Measurements from ENCODE around the gene PTRHD1.

PTRHD1 gene

DNA sequence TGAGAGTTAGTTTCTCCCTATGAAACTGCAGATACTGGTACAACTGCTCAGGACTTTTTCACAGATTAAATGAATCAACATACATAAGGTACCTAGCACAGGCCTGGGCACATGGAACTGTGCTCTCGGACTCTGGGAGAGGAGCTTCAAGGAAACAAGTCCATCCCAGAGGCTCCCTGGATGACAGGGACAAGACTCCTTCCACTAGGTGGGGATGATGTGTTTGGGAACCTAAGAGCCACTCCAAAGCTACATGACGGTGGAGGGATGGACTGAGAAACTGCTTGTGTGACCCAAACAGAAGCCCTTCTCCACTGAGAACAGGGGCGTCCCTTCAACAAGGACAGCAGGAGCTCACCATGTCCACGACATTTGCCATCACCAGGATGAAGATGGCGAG is 37.2 kb upstream of the PTRHD1 start:
- H3K36me3 ChIP-seq (ENCODE audit: control insufficient read depth in 5 of 5, insufficient read depth in 5 of 5, low read length in 5 of 5): peaks cover 0 to 31% (median 26%) of the 10 kb centered on the region in 5 donors
- no peak overlapping the region for H3K27ac ChIP-seq (ENCODE audit: low read depth, low read length)
- peaks cover 0 to 19% (median 0%) of the 10 kb centered on the region in 5 donors for H3K4me1 ChIP-seq (ENCODE audit: control insufficient read depth in 5 of 5, insufficient read depth in 5 of 5, low read length in 5 of 5)
- H3K27me3 ChIP-seq (ENCODE audit: control insufficient read depth in 5 of 5, insufficient read depth in 4 of 5, low read length in 5 of 5): no peaks in the 10 kb centered on the region
- no peak overlapping the region for H3K4me3 ChIP-seq (ENCODE audit: low read depth in 1 of 5, low read length in 5 of 5)
- no peak overlapping the region for H3K9ac ChIP-seq (ENCODE audit: low read length in 5 of 5)
- H3K9me3 ChIP-seq (ENCODE audit: control insufficient read depth in 5 of 5, low read length in 5 of 5): no peaks in the 10 kb centered on the region

DNA sequence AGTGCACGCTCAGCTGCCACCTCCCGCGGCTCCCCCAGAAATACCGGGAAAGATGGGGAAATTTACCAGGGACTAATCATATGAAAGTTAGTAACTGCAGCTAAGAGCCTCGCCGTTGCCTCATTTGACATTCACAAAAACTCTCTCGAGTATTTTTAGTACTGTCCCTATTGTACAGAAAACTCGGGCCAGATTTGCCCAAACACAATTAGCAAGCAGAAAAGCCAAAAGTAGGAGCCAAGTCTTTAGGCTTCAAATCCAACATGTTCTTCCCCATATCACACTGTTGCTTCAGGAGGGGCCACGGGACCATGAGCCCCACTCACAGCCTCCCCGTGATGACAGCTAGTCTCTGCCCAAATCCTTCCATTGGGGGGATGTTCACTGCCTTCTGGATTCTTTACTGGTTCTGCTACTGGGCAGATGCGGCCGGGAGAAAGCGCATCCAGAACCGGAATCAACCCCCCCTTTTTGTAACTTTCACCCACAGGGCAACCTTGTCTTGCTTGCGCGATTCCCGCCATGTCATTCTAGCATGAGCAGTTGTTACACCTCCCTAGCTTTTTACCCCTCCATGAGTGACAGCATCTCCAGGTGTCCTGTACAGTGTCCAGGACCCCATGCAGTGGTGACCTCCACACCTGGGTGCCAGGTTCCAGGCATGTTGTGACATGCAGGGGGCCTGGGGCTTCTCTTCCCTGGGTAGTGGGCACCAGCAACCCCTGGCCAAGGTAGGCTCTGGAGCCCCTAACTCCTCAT is 35.2 kb upstream of the PTRHD1 start:
- H3K27me3 ChIP-seq (ENCODE audit: control insufficient read depth in 5 of 5, insufficient read depth in 4 of 5, low read length in 5 of 5): no peaks in the 10 kb centered on the region
- no peaks in the 10 kb centered on the region for H3K9me3 ChIP-seq (ENCODE audit: control insufficient read depth in 5 of 5, low read length in 5 of 5)
- no peak overlapping the region for H3K9ac ChIP-seq (ENCODE audit: low read length in 5 of 5)
- H3K4me3 ChIP-seq (ENCODE audit: low read depth in 1 of 5, low read length in 5 of 5): no peak overlapping the region
- no peak overlapping the region for H3K27ac ChIP-seq (ENCODE audit: low read depth, low read length)
- peaks cover 0 to 19% (median 0%) of the 10 kb centered on the region in 5 donors for H3K4me1 ChIP-seq (ENCODE audit: control insufficient read depth in 5 of 5, insufficient read depth in 5 of 5, low read length in 5 of 5)
- peaks cover 0 to 25% (median 20%) of the 10 kb centered on the region in 5 donors for H3K36me3 ChIP-seq (ENCODE audit: control insufficient read depth in 5 of 5, insufficient read depth in 5 of 5, low read length in 5 of 5)

DNA sequence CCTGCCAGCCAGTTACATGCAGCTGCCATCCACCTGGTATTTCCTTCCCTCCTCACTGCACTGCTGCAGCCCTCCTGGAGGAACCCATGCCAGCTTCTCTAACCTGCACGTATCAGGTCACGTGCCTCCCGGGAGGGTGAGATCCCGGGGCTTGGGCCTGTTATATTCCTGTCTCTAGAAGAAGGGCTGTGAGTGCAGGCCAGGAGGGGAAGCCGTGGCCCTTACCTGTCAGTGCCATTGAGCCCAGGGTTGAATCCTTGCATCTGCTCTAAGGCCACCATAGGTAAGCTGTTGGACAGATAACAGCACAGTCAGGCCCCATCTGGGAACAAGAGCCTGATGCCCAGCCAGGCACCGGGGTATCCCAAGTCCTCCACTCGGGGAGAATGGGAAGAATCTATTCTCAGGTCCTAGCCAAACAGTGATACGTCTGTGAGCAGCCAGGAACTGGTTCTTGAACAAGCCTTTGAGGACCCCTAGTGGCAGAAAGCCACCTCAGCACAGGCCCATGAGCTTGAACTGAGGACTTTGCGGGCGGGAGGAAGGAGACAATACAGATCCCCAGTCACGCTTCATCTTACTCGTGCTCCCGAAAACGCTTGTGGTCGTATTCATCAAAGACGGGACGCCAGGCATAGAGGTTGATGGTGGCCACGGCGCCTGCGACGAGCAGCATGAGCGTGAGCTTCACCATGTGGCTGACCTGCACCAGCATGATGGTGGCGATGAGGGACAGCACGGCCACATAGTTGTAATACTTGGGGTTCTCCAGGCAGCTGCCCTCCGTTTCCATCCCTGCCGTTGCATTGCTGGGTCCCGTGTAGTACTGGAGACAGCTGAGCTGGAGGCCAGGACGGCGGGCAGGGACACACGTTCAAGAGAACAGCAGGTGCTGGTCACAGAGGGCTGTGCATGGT is 34.4 kb upstream of the PTRHD1 start:
- H3K9ac ChIP-seq (ENCODE audit: low read length in 5 of 5): no peak overlapping the region
- no peak overlapping the region for H3K27ac ChIP-seq (ENCODE audit: low read depth, low read length)
- peaks cover 0 to 27% (median 23%) of the 10 kb centered on the region in 5 donors for H3K36me3 ChIP-seq (ENCODE audit: control insufficient read depth in 5 of 5, insufficient read depth in 5 of 5, low read length in 5 of 5)
- no peak overlapping the region for H3K4me3 ChIP-seq (ENCODE audit: low read depth in 1 of 5, low read length in 5 of 5)
- peaks cover 0 to 19% (median 0%) of the 10 kb centered on the region in 5 donors for H3K4me1 ChIP-seq (ENCODE audit: control insufficient read depth in 5 of 5, insufficient read depth in 5 of 5, low read length in 5 of 5)
- no peaks in the 10 kb centered on the region for H3K27me3 ChIP-seq (ENCODE audit: control insufficient read depth in 5 of 5, insufficient read depth in 4 of 5, low read length in 5 of 5)
- no peaks in the 10 kb centered on the region for H3K9me3 ChIP-seq (ENCODE audit: control insufficient read depth in 5 of 5, low read length in 5 of 5)

DNA sequence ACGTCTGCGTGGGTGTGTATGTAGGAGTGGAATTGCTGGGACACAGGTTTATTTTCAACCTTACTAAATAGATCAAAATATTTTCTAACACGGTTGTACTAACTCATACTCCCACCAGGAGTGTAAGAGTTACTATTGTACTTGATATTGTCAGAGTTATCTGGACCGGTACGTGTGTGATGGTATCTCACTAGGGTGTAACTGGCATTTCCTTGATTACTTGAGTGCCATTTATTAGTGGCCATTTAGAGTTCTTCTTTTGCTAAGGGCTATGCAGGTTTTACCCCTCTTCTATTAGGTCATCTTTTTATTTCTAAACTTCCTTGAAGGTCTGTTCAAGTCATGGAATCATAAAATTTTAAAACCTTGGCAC is 33.6 kb upstream of the PTRHD1 start:
- Histone ChIP-seq H3K36me3 (ENCODE audit: control insufficient read depth in 5 of 5, insufficient read depth in 5 of 5, low read length in 5 of 5) (peaks cover 0 to 34% (median 29%) of the 10 kb centered on the region in 5 donors), H3K4me1 (ENCODE audit: control insufficient read depth in 5 of 5, insufficient read depth in 5 of 5, low read length in 5 of 5) (peaks cover 0 to 19% (median 0%) of the 10 kb centered on the region in 5 donors), H3K9me3 (ENCODE audit: control insufficient read depth in 5 of 5, low read length in 5 of 5) (no peaks in the 10 kb centered on the region), H3K9ac (ENCODE audit: low read length in 5 of 5) (no peak overlapping the region), H3K4me3 (ENCODE audit: low read depth in 1 of 5, low read length in 5 of 5) (no peak overlapping the region), H3K27me3 (ENCODE audit: control insufficient read depth in 5 of 5, insufficient read depth in 4 of 5, low read length in 5 of 5) (no peaks in the 10 kb centered on the region), H3K27ac (ENCODE audit: low read depth, low read length) (no peak overlapping the region)

DNA sequence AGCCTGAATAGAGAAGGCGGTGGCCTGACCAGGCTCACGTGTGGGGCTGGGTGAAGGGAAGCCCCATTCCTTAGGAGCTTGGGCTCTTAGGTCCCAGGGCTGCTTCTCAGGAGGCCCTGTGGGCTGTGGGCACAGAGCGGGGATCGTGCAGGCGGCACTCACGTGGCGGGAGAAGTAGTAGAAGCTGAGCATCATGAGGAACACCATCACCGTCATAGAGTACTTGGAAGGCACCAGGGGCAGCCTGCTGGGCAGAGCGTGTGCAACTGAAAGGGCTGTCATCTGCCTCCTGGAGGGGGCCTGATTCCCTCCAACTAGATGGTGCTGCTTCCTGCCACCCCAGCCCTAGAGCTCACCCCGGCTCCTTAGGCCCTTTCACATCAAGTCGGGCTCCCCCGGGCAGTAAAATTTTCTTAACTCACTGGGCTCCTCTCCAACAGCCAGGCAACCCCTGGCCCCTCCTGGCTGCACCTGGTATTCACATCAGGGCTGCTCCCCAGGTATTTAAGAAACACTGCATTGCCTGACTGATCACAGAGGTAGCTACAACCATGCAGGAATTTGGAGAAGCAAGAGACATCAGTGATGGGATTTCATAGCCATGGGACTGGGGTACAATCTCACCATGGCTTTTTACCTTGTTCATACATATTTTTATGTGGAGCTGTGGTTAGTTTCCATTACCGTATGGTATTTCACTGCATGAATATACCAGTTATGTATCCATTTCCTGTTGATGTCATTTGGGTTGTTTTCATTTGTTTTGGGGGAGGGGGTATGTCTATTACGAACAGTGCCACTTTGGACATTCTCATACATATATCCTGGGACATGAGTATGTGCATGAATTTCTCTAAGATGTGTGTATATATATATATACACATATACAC is 32.9 kb upstream of the PTRHD1 start:
- H3K4me1 ChIP-seq (ENCODE audit: control insufficient read depth in 5 of 5, insufficient read depth in 5 of 5, low read length in 5 of 5): peaks cover 0 to 19% (median 0%) of the 10 kb centered on the region in 5 donors
- H3K9me3 ChIP-seq (ENCODE audit: control insufficient read depth in 5 of 5, low read length in 5 of 5): no peaks in the 10 kb centered on the region
- H3K4me3 ChIP-seq (ENCODE audit: low read depth in 1 of 5, low read length in 5 of 5): no peak overlapping the region
- H3K27ac ChIP-seq (ENCODE audit: low read depth, low read length): no peak overlapping the region
- peaks cover 0 to 40% (median 33%) of the 10 kb centered on the region in 5 donors for H3K36me3 ChIP-seq (ENCODE audit: control insufficient read depth in 5 of 5, insufficient read depth in 5 of 5, low read length in 5 of 5)
- H3K9ac ChIP-seq (ENCODE audit: low read length in 5 of 5): no peak overlapping the region
- no peaks in the 10 kb centered on the region for H3K27me3 ChIP-seq (ENCODE audit: control insufficient read depth in 5 of 5, insufficient read depth in 4 of 5, low read length in 5 of 5)

DNA sequence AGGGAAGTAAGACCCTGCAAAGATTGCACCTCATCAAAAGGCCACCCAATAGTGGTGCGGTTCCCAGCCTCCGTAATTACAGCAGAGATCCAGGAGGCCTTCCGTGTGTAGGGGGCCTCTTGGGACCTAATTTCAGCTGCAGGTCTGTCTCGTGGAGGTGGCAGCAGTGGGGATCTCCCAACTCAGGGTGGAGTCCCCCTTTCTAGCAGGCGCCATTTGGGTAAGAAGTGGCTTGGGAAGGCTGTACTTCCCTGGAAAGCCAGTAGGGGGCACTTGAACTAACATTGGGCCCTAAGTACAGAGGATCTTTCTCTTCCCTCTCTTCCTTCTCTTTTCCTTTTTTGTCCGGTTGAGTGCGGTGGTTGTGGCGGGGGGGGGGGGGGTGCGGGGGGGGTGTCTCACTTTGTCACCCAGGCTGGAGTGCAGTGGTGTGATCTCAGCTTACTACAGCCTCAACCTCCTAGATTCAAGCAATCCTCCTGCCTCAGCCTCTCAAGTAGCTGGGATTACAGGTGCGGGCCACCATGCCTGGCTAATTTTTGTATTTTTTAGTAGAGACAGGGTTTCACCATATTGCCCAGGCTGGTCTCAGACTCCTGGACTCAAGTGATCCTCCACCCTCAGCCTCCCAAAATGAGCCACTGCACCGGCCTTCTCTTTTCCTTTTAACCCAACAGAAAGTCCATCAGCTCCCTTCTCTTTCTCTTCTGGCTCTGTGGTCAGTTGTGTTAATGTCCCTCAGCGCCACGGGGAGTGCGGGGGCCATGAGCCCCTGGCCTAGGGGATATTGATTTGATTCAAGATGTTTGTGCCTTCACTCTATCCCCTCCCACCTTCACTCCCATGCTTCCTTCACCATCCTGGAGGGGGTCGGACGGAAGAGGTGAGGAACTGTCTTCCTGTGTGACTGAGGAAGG is 32.0 kb upstream of the PTRHD1 start:
- Histone ChIP-seq H3K27me3 (ENCODE audit: control insufficient read depth in 5 of 5, insufficient read depth in 4 of 5, low read length in 5 of 5) (no peaks in the 10 kb centered on the region), H3K4me1 (ENCODE audit: control insufficient read depth in 5 of 5, insufficient read depth in 5 of 5, low read length in 5 of 5) (peaks cover 0 to 19% (median 0%) of the 10 kb centered on the region in 5 donors), H3K9me3 (ENCODE audit: control insufficient read depth in 5 of 5, low read length in 5 of 5) (no peaks in the 10 kb centered on the region), H3K36me3 (ENCODE audit: control insufficient read depth in 5 of 5, insufficient read depth in 5 of 5, low read length in 5 of 5) (peaks cover 0 to 42% (median 36%) of the 10 kb centered on the region in 5 donors), H3K4me3 (ENCODE audit: low read depth in 1 of 5, low read length in 5 of 5) (no peak overlapping the region), H3K27ac (ENCODE audit: low read depth, low read length) (no peak overlapping the region), H3K9ac (ENCODE audit: low read length in 5 of 5) (no peak overlapping the region)

DNA sequence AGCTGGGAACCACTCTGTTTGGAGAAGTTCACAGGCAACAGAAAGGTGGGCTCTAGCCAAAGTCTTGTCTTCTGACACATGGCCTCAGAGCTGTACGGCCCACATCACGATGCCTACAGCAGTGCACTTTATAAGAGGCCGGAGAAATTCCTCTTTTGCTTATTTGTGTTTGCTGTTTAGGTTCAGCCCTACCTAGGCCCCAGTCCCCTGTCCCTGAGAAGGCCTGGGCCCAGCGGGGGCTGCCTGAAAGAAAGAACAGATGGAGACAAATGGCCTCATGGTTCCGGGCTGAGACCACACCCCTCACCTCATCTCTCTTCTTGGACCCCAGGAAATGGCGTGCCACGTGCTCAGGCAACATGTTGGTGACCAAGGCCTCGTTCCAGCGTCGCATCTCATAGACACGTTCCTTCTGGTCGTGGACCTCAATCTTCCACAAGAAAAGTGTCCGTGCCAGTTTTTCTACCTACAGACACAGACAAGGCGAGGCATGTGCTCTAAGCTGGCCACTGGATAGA is 30.9 kb upstream of the PTRHD1 start:
- Histone ChIP-seq H3K4me1 (ENCODE audit: control insufficient read depth in 5 of 5, insufficient read depth in 5 of 5, low read length in 5 of 5) (peaks cover 0 to 19% (median 0%) of the 10 kb centered on the region in 5 donors), H3K36me3 (ENCODE audit: control insufficient read depth in 5 of 5, insufficient read depth in 5 of 5, low read length in 5 of 5) (peaks cover 0 to 49% (median 46%) of the 10 kb centered on the region in 5 donors), H3K9ac (ENCODE audit: low read length in 5 of 5) (no peak overlapping the region), H3K9me3 (ENCODE audit: control insufficient read depth in 5 of 5, low read length in 5 of 5) (no peaks in the 10 kb centered on the region), H3K27me3 (ENCODE audit: control insufficient read depth in 5 of 5, insufficient read depth in 4 of 5, low read length in 5 of 5) (no peaks in the 10 kb centered on the region), H3K27ac (ENCODE audit: low read depth, low read length) (no peak overlapping the region), H3K4me3 (ENCODE audit: low read depth in 1 of 5, low read length in 5 of 5) (no peak overlapping the region)

DNA sequence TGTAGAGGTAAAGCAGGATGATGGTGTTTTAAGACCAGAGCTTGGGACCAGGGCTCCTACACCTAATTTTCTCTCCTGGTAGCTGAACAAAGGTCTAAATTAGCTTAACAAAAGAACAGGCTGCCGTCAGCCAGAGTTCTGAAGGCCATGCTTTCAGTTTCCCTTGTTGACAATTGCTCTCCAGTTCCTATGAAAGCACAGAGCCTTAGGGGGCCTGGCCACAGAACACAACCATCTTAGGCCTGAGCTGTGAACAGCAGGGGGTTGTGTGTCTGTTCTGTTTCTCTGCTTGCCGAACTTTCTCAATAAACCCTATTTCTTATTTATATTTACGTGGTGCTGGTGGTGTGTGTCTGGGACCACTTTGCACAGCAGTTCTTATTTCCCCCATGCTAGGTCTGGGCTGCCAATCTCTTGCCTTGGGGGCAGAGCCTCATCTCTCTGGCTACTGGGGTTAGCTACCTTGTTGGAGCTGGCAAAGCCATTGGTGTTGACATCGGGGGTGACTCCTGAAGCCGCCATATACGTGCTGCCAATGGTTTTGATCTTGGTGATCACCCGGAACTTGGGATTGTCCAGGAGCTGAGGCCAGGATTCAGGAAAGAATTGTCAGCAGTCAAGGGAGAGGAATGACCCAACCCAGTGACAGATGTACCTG is 29.0 kb upstream of the PTRHD1 start:
- no peak overlapping the region for H3K27ac ChIP-seq (ENCODE audit: low read depth, low read length)
- H3K4me1 ChIP-seq (ENCODE audit: control insufficient read depth in 5 of 5, insufficient read depth in 5 of 5, low read length in 5 of 5): peaks cover 0 to 8% (median 0%) of the 10 kb centered on the region in 5 donors
- H3K36me3 ChIP-seq (ENCODE audit: control insufficient read depth in 5 of 5, insufficient read depth in 5 of 5, low read length in 5 of 5): peaks cover 0 to 57% (median 51%) of the 10 kb centered on the region in 5 donors
- no peaks in the 10 kb centered on the region for H3K27me3 ChIP-seq (ENCODE audit: control insufficient read depth in 5 of 5, insufficient read depth in 4 of 5, low read length in 5 of 5)
- H3K9me3 ChIP-seq (ENCODE audit: control insufficient read depth in 5 of 5, low read length in 5 of 5): no peaks in the 10 kb centered on the region
- H3K4me3 ChIP-seq (ENCODE audit: low read depth in 1 of 5, low read length in 5 of 5): no peak overlapping the region
- H3K9ac ChIP-seq (ENCODE audit: low read length in 5 of 5): no peak overlapping the region

All from subcutaneous abdominal adipose tissue (tissue), 5 donors.